Mammary epithelial cell (primary cell): ENCODE measurements around the gene SHISAL2A.

Source experiments
- EZH2 ChIP-seq: IDR thresholded peaks from 2 replicates; pipeline ENCODE4 v1.6.1; 2012; ENCODE audit warnings: low read length, inconsistent platforms, borderline replicate concordance
- TF ChIP-seq, protein P1 (sequence below), 2 donors: IDR thresholded peaks in 1 of 2; conservative IDR thresholded peaks in 1 of 2; 2 replicates each; pipeline ENCODE4 v1.5.1; 2011 to 2012; ENCODE audit warnings: inconsistent platforms in 2 of 2, low read length in 2 of 2, mild to moderate bottlenecking in 2 of 2, control low read depth in 1 of 2, low read depth in 1 of 2; ENCODE audit not compliant: insufficient read depth in 1 of 2; ENCODE audit errors: extremely low read depth in 1 of 2

- TF ChIP-seq, protein P1, sequence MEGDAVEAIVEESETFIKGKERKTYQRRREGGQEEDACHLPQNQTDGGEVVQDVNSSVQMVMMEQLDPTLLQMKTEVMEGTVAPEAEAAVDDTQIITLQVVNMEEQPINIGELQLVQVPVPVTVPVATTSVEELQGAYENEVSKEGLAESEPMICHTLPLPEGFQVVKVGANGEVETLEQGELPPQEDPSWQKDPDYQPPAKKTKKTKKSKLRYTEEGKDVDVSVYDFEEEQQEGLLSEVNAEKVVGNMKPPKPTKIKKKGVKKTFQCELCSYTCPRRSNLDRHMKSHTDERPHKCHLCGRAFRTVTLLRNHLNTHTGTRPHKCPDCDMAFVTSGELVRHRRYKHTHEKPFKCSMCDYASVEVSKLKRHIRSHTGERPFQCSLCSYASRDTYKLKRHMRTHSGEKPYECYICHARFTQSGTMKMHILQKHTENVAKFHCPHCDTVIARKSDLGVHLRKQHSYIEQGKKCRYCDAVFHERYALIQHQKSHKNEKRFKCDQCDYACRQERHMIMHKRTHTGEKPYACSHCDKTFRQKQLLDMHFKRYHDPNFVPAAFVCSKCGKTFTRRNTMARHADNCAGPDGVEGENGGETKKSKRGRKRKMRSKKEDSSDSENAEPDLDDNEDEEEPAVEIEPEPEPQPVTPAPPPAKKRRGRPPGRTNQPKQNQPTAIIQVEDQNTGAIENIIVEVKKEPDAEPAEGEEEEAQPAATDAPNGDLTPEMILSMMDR (conservative IDR thresholded peaks at IDR 0.05 in 1 of 2, IDR thresholded peaks at IDR 0.05 in 1 of 2; ENCODE audit: extremely low read depth in 1 of 2, insufficient read depth in 1 of 2, low read depth in 1 of 2, low read length in 2 of 2), result no peak
- TF ChIP-seq EZH2, result no peak
These were observed 4.0 kb downstream of the SHISAL2A start for GRCh38 chr1:52636721-52637695.
